Sigmoid colon (tissue), 7 donors: ENCODE results near the gene CDH22. TPM values are rescaled to one million over a fixed set of nuclear protein-coding genes. Genes with fewer than 3 reads are reported as not detected.

ENCODE experiments used
- DNase-seq: peaks from one replicate; pipeline ENCODE4 v3.0.0-alpha.2; 2019
- H3K27ac ChIP-seq, 4 donors: fragments of 200-600 bp; sonication (generic); one replicate each; pipeline ENCODE4 v1.5.1; 2016 to 2019; ENCODE audit warnings: mild to moderate bottlenecking in 1 of 4
- H3K27me3 ChIP-seq, 3 donors: fragments of 200-600 bp; sonication (generic); one replicate each; pipeline ENCODE4 v1.5.1; 2019; ENCODE audit warnings: mild to moderate bottlenecking in 1 of 3
- H3K36me3 ChIP-seq, 4 donors: fragments of 200-600 bp; sonication (generic); one replicate each; pipeline ENCODE4 v1.5.1; 2016 to 2019
- H3K4me1 ChIP-seq, 4 donors: fragments of 200-600 bp; sonication (generic); one replicate each; pipeline ENCODE4 v1.5.1; 2017 to 2019
- H3K4me3 ChIP-seq, 4 donors: fragments of 200-600 bp; sonication (generic); one replicate each; pipeline ENCODE4 v1.5.1; 2017 to 2019; ENCODE audit warnings: mild to moderate bottlenecking in 2 of 4, moderate library complexity in 1 of 4
- H3K9me3 ChIP-seq, 4 donors: fragments of 200-600 bp in 3 of 4; sonication (generic) in 3 of 4; one replicate each; pipeline versions ENCODE4 v1.5.1 to v1.6.1; 2013 to 2019
- CTCF ChIP-seq, 4 experiments: fragments of 450-650 bp in 3 of 4; fragments of 200-600 bp in 1 of 4; IDR thresholded peaks; one replicate each; pipeline ENCODE4 v1.5.1; 2016 to 2019; ENCODE audit warnings: antibody characterized with exemption in 4 of 4, mild to moderate bottlenecking in 3 of 4, moderate library complexity in 2 of 4
- EP300 ChIP-seq, 4 donors: sonication (generic); formaldehyde crosslinking; IDR thresholded peaks; one replicate each; pipeline ENCODE4 v1.6.1; 2017; ENCODE audit warnings: antibody characterized with exemption in 4 of 4
- POLR2A ChIP-seq, 2 donors: fragments of 450-650 bp; IDR thresholded peaks; one replicate each; pipeline ENCODE4 v1.6.1; 2016; ENCODE audit warnings: antibody characterized with exemption in 2 of 2, mild to moderate bottlenecking in 2 of 2, moderate library complexity in 2 of 2
- POLR2AphosphoS5 ChIP-seq, 4 donors: sonication (generic); formaldehyde crosslinking; IDR thresholded peaks; one replicate each; pipeline ENCODE4 v1.6.1; 2017; ENCODE audit warnings: antibody characterized with exemption in 4 of 4
- WGBS, 2 donors: extraction: QIAGEN DNeasy Blood & Tissue Kit; methylation state at CpG; one replicate each; pipeline ENCODE4 v1.1.7; 2013; 5-methylcytosine and 5-hydroxymethylcytosine counted together
- intact Hi-C: fragments of 100-400 bp; cut with DNase I; formaldehyde crosslinking; loops from one replicate; pipeline ENCODE4 v1.15.1; 2023
- polyA plus RNA-seq, 3 donors: library from polyadenylated mRNA; stranded (reverse); fragments of 200-250 nt; gene quantifications; one replicate each; pipeline ENCODE4 v1.2.3, GENCODE V29; 2013
- total RNA-seq, 4 donors: library from RNA; depleted of rRNA; stranded (reverse); fragments of >200 nt; gene quantifications; one replicate each; pipeline ENCODE4 v1.1.0, GENCODE V29; 2016
- donor health status: healthy with polysubstance abuse.
- donor health status: Bipolar disorder and iron deficiency.
- donor health status: healthy.

CDH22 gene
- total and polyA plus RNA-seq, 7 donors, result 0.06 to 0.55 (median 0.41) TPM; not detected in 4

DNA sequence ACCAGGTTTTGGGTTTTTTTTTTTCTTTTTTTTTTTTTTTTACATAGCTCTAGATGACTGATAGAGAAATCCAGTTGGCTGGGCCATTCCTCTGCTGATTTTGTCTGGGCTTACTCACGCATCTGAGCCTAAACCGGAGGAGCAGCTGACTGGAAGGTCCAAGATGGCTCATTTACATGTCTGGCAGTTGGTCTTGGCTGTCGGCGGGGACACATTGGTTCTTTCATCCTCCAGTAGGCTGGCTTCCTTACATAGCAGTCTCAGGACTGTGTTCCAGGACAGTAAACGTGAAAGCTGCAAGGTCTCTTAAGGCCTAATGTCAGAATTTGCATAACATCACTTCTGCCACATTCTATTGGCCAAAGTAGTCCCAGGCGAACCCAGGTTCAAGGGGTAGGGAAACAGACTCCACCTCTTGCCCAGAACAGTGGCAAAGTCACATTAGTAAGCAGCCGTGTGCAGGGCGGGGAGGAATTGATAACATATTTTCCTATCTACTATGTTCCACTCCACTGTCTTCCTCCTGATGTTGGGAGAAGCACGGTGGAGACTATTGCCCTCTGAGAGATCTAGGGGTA lies 87.0 kb downstream of the CDH22 start:
- intact Hi-C loops, result no loop called here
- H3K4me3 ChIP-seq, result no peak overlapping the region
- no peaks in the 10 kb centered on the region for H3K36me3 ChIP-seq
- TF ChIP-seq EP300 (IDR thresholded peaks at IDR 0.05), result no peak
- TF ChIP-seq POLR2A (IDR thresholded peaks at IDR 0.05), result no peak
- TF ChIP-seq POLR2AphosphoS5 (IDR thresholded peaks at IDR 0.05), result no peak
- no peak for TF ChIP-seq CTCF (IDR thresholded peaks at IDR 0.05)
- H3K27me3 ChIP-seq, result peaks cover 0 to 27% (median 0%) of the 10 kb centered on the region in 3 donors
- peaks cover 0 to 11% (median 5%) of the 10 kb centered on the region in 4 donors for H3K4me1 ChIP-seq
- H3K27ac ChIP-seq, result no peak overlapping the region
- WGBS, 2 donors, result 82 to 83% methylated on average over 9 of the region's 9 CpGs
- H3K9me3 ChIP-seq, result no peaks in the 10 kb centered on the region
- DNase-seq, result no peak

DNA sequence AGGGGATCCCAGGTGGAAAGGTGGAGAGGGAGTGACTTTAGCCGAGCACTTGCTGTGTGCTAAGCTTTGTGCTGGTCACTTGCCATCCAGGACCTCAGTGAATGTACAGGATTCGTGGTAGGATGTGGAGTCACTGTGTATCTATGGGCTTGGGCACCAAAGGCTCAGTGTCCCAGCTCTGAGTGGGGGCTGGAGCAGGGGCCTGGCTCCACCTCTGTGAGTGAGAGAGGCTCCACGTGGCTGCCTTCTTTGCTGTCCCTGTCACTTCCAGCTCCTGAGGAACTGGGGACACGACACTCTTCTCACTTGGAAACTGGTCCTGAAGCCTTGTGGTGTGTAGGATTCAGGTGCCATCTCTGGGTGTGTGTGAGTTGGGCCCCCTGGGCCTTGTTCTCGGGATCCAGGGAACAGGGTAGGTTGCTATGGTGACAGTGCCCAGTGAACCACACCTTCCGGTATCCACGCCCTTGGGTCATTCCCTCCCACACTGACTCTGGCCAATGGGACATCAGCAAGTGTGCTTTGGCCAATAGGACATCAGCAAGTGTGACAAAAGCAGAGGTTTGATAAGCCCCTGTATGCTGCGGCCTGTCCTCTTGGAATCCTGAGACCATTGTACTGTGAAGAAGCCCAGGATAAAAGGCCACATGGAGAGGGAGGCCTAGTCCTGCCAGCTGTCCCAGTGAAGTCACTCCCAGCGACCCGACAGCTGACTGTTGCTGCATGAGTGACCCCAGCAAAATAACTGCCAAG lies 87.7 kb downstream of the CDH22 start:
- no peak overlapping the region for H3K27ac ChIP-seq
- peaks cover 0 to 11% (median 5%) of the 10 kb centered on the region in 4 donors for H3K4me1 ChIP-seq
- DNase-seq, result no peak
- 40 to 67% methylated on average over 10 of the region's 10 CpGs for WGBS, 2 donors
- intact Hi-C loops, result no loop called here
- TF ChIP-seq CTCF (IDR thresholded peaks at IDR 0.05) (no peak), POLR2A (IDR thresholded peaks at IDR 0.05) (no peak), POLR2AphosphoS5 (IDR thresholded peaks at IDR 0.05) (no peak), EP300 (IDR thresholded peaks at IDR 0.05) (no peak)
- H3K4me3 ChIP-seq, result no peak overlapping the region
- H3K27me3 ChIP-seq, result peaks cover 0 to 24% (median 0%) of the 10 kb centered on the region in 3 donors
- H3K36me3 ChIP-seq, result no peaks in the 10 kb centered on the region
- H3K9me3 ChIP-seq, result no peaks in the 10 kb centered on the region

DNA sequence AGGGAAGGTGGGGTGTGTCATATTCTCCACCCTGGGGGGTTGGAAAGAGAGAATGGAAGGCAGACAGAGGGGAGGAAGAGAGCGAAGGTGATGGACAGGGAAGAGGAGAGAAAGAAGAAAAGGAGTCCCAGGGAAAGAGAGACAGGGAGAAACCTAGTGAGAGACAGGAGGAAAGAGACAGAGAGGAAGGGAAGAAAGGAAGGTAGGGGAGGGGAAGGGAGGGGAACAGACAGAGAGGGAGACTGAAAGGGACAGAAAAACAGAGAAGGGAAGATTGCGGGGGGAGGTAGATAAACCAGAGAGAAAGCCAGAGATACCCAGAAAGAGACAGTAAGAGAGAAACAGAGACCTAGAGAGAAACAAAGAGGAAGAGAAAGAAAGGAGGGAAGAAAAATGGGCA lies 88.4 kb downstream of the CDH22 start:
- H3K4me1 ChIP-seq, result peaks cover 0 to 11% (median 5%) of the 10 kb centered on the region in 4 donors
- H3K36me3 ChIP-seq, result no peaks in the 10 kb centered on the region
- no peak overlapping the region for H3K27ac ChIP-seq
- H3K9me3 ChIP-seq, result no peaks in the 10 kb centered on the region
- peaks cover 0 to 28% (median 0%) of the 10 kb centered on the region in 3 donors for H3K27me3 ChIP-seq
- no peak for DNase-seq
- H3K4me3 ChIP-seq, result no peak overlapping the region
- intact Hi-C loops, result no loop called here
- TF ChIP-seq CTCF (IDR thresholded peaks at IDR 0.05) (no peak), POLR2A (IDR thresholded peaks at IDR 0.05) (no peak), POLR2AphosphoS5 (IDR thresholded peaks at IDR 0.05) (no peak), EP300 (IDR thresholded peaks at IDR 0.05) (no peak)
- WGBS, 2 donors, result 39 to 70% methylated on average over 2 of the region's 2 CpGs

GRCh38 chr20:46219190-46219589 lies 89.1 kb downstream of the CDH22 start:
- Histone ChIP-seq H3K27me3 (peaks cover 0 to 25% (median 0%) of the 10 kb centered on the region in 3 donors), H3K4me1 (peaks cover 0 to 11% (median 5%) of the 10 kb centered on the region in 4 donors), H3K9me3 (no peaks in the 10 kb centered on the region), H3K27ac (no peak overlapping the region), H3K36me3 (no peaks in the 10 kb centered on the region), H3K4me3 (no peak overlapping the region)
- 84 to 89% methylated on average over 4 of the region's 4 CpGs for WGBS, 2 donors
- TF ChIP-seq POLR2AphosphoS5 (IDR thresholded peaks at IDR 0.05) (no peak), POLR2A (IDR thresholded peaks at IDR 0.05) (no peak), EP300 (IDR thresholded peaks at IDR 0.05) (no peak), CTCF (IDR thresholded peaks at IDR 0.05) (no peak)
- intact Hi-C loops, result no loop called here
- no peak for DNase-seq
